HG02938 (cell line): ENCODE results near the gene AMIGO2.

ENCODE experiments used
- ATAC-seq: cut with Tn5 transposase; IDR thresholded peaks from one replicate; pipeline ENCODE4 v1.9.1; 2021; ENCODE audit warnings: mild to moderate bottlenecking, moderate library complexity; ENCODE audit not compliant: unreplicated experiment

Gene AMIGO2

DNA sequence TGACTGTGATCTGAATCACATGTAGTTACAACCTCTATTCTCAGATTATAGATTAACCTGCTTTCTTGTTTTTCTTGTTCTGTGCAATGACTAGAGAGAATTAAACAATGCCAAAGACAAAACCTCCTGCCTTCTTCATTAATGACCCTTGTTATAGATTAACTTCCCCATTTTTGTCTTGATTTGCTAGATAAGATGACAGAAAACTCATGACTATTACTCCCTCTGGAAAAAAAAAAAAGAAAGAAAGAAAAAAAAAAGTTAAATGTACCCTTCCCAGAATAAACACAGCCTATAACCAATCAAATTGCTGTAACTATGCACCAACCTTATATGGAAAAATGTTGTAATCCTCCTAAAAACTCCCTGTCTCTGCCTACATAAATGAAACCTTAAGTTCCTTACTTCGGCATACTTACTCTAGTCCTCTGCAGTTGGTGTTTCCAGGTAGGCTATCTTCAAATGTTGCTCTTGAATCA, 41.5 kb downstream of the AMIGO2 start:
- no peak for ATAC-seq

GRCh38 chr12:47035484-47035883, 44.3 kb downstream of the AMIGO2 start:
- ATAC-seq, result no peak

GRCh38 chr12:47034661-47035060, 45.1 kb downstream of the AMIGO2 start:
- ATAC-seq, result no peak

GRCh38 chr12:47033789-47034555, 45.8 kb downstream of the AMIGO2 start:
- no peak for ATAC-seq

DNA sequence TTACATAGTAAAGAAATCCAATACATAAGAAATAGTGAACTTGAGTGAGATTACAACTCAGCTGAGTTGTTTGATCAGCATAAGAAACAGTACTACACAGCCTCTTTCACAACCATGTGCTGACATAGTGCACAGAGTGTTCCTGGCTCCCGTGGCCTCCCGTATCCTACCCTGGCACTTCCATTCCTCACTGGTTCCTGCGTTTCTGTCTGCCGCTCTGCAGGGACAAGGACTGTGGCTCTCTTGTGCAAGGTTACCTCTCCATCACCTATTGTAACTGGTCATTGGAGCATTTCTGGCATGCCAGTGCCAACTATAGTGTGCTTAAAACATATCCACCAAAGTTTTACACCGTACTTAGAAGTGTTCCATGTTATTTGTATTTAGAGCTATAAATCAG, 46.7 kb downstream of the AMIGO2 start:
- ATAC-seq, result no peak

DNA sequence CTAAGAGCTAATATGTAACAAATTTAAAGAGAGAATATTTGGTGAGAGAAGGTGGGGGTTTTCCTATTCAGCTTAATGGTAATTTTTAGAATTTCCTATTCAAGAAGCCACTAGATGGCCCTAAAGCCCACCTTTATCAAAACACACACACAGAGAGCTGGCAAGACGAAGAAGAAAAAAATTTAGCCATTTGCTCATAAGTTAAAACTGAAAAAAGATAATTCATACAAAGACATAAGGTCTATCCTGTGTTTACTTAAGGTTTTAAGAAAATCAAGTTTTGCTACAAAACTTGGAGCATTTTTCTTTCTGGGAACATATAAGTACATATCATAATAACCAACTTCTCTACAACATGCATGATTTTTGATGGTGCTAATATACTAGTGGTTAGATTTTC, 47.1 kb downstream of the AMIGO2 start:
- no peak for ATAC-seq

DNA sequence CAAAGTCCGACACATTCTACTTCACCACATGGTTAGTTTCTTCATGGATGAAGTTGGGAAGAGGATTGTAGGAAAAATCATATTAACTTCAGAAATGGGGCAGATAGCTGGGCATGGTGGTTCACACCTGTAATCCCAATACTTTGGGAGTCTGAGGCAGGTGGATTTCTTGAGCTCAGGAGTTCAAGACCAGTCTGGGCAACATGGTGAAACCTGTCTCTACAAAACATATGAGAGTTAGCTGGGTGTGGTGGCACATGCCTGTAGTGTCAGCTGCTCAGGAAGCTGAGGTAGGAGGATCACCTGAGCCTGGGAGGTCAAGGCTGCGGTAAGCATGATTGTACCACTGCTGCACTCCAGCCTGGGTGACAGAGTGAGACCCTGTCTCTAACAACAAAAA, 49.9 kb downstream of the AMIGO2 start:
- no peak for ATAC-seq

DNA sequence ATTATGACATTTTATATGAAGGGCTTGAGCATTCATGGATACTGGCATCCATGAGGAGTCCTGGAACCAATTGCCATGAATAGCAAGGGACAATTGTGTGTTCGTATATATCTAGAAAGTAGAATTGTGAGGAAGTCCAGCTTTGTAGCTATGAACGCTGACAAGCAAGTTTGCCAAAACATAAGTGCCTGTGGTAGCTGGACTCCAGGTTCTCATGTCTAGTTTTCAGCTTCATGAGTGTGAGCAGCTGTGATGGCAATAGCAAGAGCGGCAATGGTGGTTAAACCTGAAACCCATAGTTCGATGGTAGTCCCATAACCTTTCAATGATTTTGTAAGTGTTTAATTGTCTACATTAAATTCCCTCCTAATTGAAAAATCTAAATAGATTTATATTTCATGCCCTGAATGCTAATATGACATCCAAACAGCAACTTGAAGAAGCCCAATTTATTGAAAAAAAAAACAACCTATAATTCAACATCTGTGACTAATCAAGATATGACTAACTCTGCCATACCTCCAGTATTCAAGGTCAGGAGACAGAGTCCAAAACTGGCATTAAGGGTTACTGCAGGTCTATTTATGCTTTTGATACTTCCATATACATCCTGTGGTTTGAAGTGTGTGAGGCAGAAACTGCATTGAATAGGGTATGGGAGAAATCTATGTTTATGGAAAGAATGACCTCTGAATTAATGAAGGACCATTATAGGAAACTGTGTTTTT, 50.6 kb downstream of the AMIGO2 start:
- ATAC-seq, result no peak

DNA sequence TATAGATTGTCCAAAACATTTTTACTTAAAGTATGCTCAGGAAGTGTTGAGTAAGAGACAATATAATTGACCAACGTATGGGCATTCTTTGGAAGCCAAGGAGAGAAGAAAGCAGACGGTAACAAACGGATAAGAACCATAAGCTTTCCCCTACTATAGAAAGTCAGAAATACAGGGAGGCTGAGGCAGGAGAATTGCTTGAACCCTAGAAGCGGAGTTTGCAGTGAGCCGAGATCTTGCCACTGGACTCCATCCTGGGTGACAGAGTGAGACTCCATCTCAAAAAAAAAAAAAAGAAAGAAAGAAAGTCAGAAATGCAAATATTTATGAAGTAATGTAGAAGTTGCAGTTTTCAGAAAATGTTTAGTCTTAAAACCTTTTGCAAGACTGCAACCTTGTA, 51.6 kb downstream of the AMIGO2 start:
- ATAC-seq, result no peak
